ENCODE results near the gene TRPM5. TPM values are rescaled to one million over a fixed set of nuclear protein-coding genes. Genes with fewer than 3 reads are reported as not detected.

The TRPM5 gene
- total RNA-seq, 1 donor from 2014 or later: not detected

- DNase-seq (ENCODE audit: extremely low spot score, unreplicated experiment): peak; percentile 83
- no peaks in the 10 kb centered on the region for H3K4me1 Mint-ChIP-seq (ENCODE audit: unreplicated experiment)
- no peak overlapping the region for H3K4me3 Mint-ChIP-seq (ENCODE audit: unreplicated experiment)
- TF ChIP-seq CTCF (IDR thresholded peaks at IDR 0.05): no peak
- H3K36me3 Mint-ChIP-seq (ENCODE audit: unreplicated experiment): no peaks in the 10 kb centered on the region
- peaks cover 31% of the 10 kb centered on the region for H3K27me3 Mint-ChIP-seq (ENCODE audit: unreplicated experiment)
- H3K27ac Mint-ChIP-seq (ENCODE audit: unreplicated experiment): no peak overlapping the region
- no peaks in the 10 kb centered on the region for H3K9me3 Mint-ChIP-seq (ENCODE audit: unreplicated experiment)
Measured at GRCh38 chr11:2473361-2474058, 29.2 kb upstream of the TRPM5 start.

- no peaks in the 10 kb centered on the region for H3K36me3 Mint-ChIP-seq (ENCODE audit: unreplicated experiment)
- peak; percentile 54 for DNase-seq (ENCODE audit: extremely low spot score, unreplicated experiment)
- no peak overlapping the region for H3K27ac Mint-ChIP-seq (ENCODE audit: unreplicated experiment)
- H3K27me3 Mint-ChIP-seq (ENCODE audit: unreplicated experiment): peaks cover 31% of the 10 kb centered on the region
- no peaks in the 10 kb centered on the region for H3K9me3 Mint-ChIP-seq (ENCODE audit: unreplicated experiment)
- TF ChIP-seq CTCF (IDR thresholded peaks at IDR 0.05): no peak
- H3K4me1 Mint-ChIP-seq (ENCODE audit: unreplicated experiment): no peaks in the 10 kb centered on the region
- no peak overlapping the region for H3K4me3 Mint-ChIP-seq (ENCODE audit: unreplicated experiment)
Measured at GRCh38 chr11:2472428-2473186, 28.3 kb upstream of the TRPM5 start.

GRCh38 chr11:2471804-2472096 lies 27.4 kb upstream of the TRPM5 start:
- H3K27me3 Mint-ChIP-seq (ENCODE audit: unreplicated experiment): peaks cover 27% of the 10 kb centered on the region

GRCh38 chr11:2471048-2471803 lies 26.9 kb upstream of the TRPM5 start:
- no peaks in the 10 kb centered on the region for H3K9me3 Mint-ChIP-seq (ENCODE audit: unreplicated experiment)
- H3K27ac Mint-ChIP-seq (ENCODE audit: unreplicated experiment): no peak overlapping the region
- H3K4me1 Mint-ChIP-seq (ENCODE audit: unreplicated experiment): no peaks in the 10 kb centered on the region
- H3K27me3 Mint-ChIP-seq (ENCODE audit: unreplicated experiment): peaks cover 25% of the 10 kb centered on the region
- H3K4me3 Mint-ChIP-seq (ENCODE audit: unreplicated experiment): no peak overlapping the region
- H3K36me3 Mint-ChIP-seq (ENCODE audit: unreplicated experiment): no peaks in the 10 kb centered on the region
- no peak for TF ChIP-seq CTCF (IDR thresholded peaks at IDR 0.05)
- peak; percentile 68 for DNase-seq (ENCODE audit: extremely low spot score, unreplicated experiment)

More at GRCh38 chr11:2471804-2472096, 27.4 kb upstream of the TRPM5 start:
- Mint-ChIP-seq H3K36me3 (ENCODE audit: unreplicated experiment) (no peaks in the 10 kb centered on the region), H3K9me3 (ENCODE audit: unreplicated experiment) (no peaks in the 10 kb centered on the region), H3K4me3 (ENCODE audit: unreplicated experiment) (no peak overlapping the region), H3K4me1 (ENCODE audit: unreplicated experiment) (no peaks in the 10 kb centered on the region), H3K27ac (ENCODE audit: unreplicated experiment) (no peak overlapping the region)
- no peak for TF ChIP-seq CTCF (IDR thresholded peaks at IDR 0.05)
- DNase-seq (ENCODE audit: extremely low spot score, unreplicated experiment): peak; percentile 32

- no peak overlapping the region for H3K4me3 Mint-ChIP-seq (ENCODE audit: unreplicated experiment)
- H3K27ac Mint-ChIP-seq (ENCODE audit: unreplicated experiment): no peak overlapping the region
- no peak for TF ChIP-seq CTCF (IDR thresholded peaks at IDR 0.05)
- no peaks in the 10 kb centered on the region for H3K9me3 Mint-ChIP-seq (ENCODE audit: unreplicated experiment)
- peak; percentile 59 for DNase-seq (ENCODE audit: extremely low spot score, unreplicated experiment)
- peaks cover 21% of the 10 kb centered on the region for H3K27me3 Mint-ChIP-seq (ENCODE audit: unreplicated experiment)
- H3K4me1 Mint-ChIP-seq (ENCODE audit: unreplicated experiment): no peaks in the 10 kb centered on the region
- no peaks in the 10 kb centered on the region for H3K36me3 Mint-ChIP-seq (ENCODE audit: unreplicated experiment)
Measured at GRCh38 chr11:2470495-2470894, 26.2 kb upstream of the TRPM5 start.
